OCI-LY3 (cell line): Measurements from ENCODE around the gene VAT1L.
A peak's percentile ranks its signal among the peaks of the same experiment; 100 is the strongest.

ENCODE experiments used
- H2AFZ ChIP-seq: fragments of 200-600, 300-600 bp; shearing (Covaris generic); 2 replicates; pipeline ENCODE4 v1.6.0; 2014; ENCODE audit warnings: antibody characterized with exemption, low read depth, low read length
- H3K27ac ChIP-seq: fragments of 200-600, 300-600 bp; sonication (generic); 2 replicates; pipeline ENCODE4 v1.5.1; 2014; ENCODE audit warnings: mild to moderate bottlenecking, low read length, moderate library complexity, mixed read lengths
- H3K27me3 ChIP-seq: fragments of 200-600, 300-600 bp; sonication (generic); 2 replicates; pipeline ENCODE4 v1.6.1; 2014; ENCODE audit warnings: low read depth, low read length, mixed read lengths
- H3K36me3 ChIP-seq: fragments of 200-600, 300-600 bp; sonication (generic); replicated peaks from 2 replicates; pipeline ENCODE3; 2014; ENCODE audit warnings: low read depth, low read length, mixed read lengths
- H3K4me1 ChIP-seq: fragments of 300-600, 200-600 bp; sonication (generic); 2 replicates; pipeline ENCODE4 v1.6.1; 2014; ENCODE audit warnings: low read length, mixed read lengths
- H3K4me2 ChIP-seq: fragments of 200-600, 300-600 bp; sonication (generic); 2 replicates; pipeline ENCODE4 v1.6.1; 2014; ENCODE audit warnings: low read length, mixed read lengths
- H3K4me3 ChIP-seq: fragments of 300-600, 200-600 bp; sonication (generic); 2 replicates; pipeline ENCODE4 v1.5.1; 2014; ENCODE audit warnings: antibody characterized with exemption, mild to moderate bottlenecking, low read length, moderate library complexity
- H3K79me2 ChIP-seq: fragments of 300-600, 200-600 bp; shearing (Covaris generic); 2 replicates; pipeline ENCODE4 v1.6.1; 2014; ENCODE audit warnings: mild to moderate bottlenecking, low read length, mixed read lengths
- H3K9ac ChIP-seq: fragments of 300-600, 200-600 bp; shearing (Covaris generic); 2 replicates; pipeline ENCODE4 v1.6.0; 2014; ENCODE audit warnings: mild to moderate bottlenecking, low read length, moderate library complexity
- H3K9me3 ChIP-seq: fragments of 200-600, 300-600 bp; shearing (Covaris generic); 2 replicates; pipeline ENCODE4 v1.6.1; 2014; ENCODE audit warnings: low read length, mixed read lengths; ENCODE audit not compliant: insufficient read depth
- H4K20me1 ChIP-seq: fragments of 200-600, 300-600 bp; sonication (generic); 2 replicates; pipeline ENCODE4 v1.6.1; 2016; ENCODE audit warnings: low read length, mixed read lengths; ENCODE audit not compliant: insufficient read depth
- CTCF ChIP-seq: fragments of 200-600, 300-600 bp; sonication (generic); IDR thresholded peaks from 2 replicates; pipeline ENCODE4 v1.5.1; 2014; ENCODE audit warnings: antibody characterized with exemption, low read length, low read depth
- EZH2phosphoT487 ChIP-seq: fragments of 200-600 bp; shearing (Covaris generic); IDR thresholded peaks from 2 replicates; pipeline ENCODE4 v1.6.1; 2018; ENCODE audit warnings: antibody characterized with exemption, mixed run types, low read depth

VAT1L gene

GRCh38 chr16:77963185-77964044, 175.1 kb downstream of the VAT1L start:
- H3K27me3 ChIP-seq = peaks cover 17% of the 10 kb centered on the region
- no peak for TF ChIP-seq CTCF
- no peak for TF ChIP-seq EZH2phosphoT487
- H3K9me3 ChIP-seq = no peaks in the 10 kb centered on the region
- H3K4me3 ChIP-seq = peak overlapping the region; percentile 71
- peaks cover 31% of the 10 kb centered on the region for H3K4me1 ChIP-seq
- no peaks in the 10 kb centered on the region for H3K79me2 ChIP-seq
- peak overlapping the region; percentile 31; the same call in 1 of the 2 replicates for H3K9ac ChIP-seq
- peak overlapping the region; percentile 90 for H3K4me2 ChIP-seq
- H3K36me3 ChIP-seq = no peaks in the 10 kb centered on the region
- H4K20me1 ChIP-seq = no peaks in the 10 kb centered on the region
- peak overlapping the region; percentile 72 for H2AFZ ChIP-seq
- peak overlapping the region; percentile 21; the same call in 1 of the 2 replicates for H3K27ac ChIP-seq

DNA sequence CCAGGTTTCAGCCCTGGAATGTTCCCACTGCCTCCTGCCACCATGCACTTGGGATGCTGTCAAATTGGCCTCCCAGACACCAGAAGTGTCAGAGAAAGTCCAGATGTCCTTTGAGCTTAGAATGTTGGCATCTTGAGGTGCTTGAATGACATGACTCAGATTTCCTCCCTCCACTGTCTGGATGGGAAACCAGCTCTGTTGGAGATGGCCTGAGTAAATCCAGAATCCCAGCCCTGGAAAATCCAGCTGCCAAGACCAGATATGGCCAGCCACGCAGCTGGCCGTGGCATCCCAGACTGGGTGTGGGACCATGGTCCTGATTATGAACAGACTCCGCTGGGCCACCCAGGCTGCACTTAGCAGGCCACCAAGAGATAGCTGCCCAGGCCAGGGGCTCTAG, 177.0 kb downstream of the VAT1L start:
- no peaks in the 10 kb centered on the region for H3K9me3 ChIP-seq

DNA sequence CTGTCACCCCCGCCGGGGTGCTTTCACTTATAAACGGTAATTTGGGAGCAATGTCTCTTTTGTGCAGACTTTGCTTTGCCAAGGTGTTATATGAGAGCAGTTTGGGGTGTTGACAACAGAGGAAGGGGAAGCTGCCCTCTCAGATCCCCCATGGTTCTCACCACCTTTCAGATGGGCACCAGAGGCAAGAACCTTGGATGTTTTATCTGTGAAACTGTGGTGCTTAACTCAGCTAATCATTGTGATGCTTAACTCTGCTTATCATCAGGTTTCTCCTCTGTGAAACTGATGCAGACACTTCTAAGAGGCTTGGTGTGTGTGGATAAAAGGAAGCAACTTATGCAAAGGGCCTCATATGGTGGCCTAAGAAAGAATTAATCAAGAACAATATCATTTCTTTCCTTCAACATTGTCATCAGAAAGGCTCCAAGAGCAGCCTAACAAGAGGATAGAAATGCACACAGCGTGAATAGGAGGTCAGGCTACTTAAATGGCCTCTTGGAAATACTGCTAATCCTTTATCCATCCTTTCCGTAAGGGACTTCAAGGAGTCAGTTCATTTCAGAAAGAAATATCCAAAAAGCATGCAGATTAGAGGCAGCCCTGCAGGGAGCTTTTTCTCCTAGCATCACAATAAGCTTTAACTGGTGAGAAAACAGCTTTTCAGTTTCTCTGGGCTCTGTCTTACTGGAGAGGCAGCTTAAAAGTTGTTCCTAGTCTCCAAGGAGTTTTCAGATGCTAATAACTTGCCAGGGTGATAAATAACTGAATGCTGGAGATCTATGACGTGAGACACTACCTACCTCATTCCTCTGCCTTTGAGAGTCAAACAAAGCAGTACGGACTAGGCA, 178.9 kb downstream of the VAT1L start:
- H2AFZ ChIP-seq = no peak overlapping the region
- H3K9ac ChIP-seq = no peak overlapping the region
- H3K27me3 ChIP-seq = peaks cover 11% of the 10 kb centered on the region
- H3K4me2 ChIP-seq = no peak overlapping the region
- no peak overlapping the region for H3K27ac ChIP-seq
- no peaks in the 10 kb centered on the region for H3K79me2 ChIP-seq
- peaks cover 21% of the 10 kb centered on the region for H3K4me1 ChIP-seq
- no peaks in the 10 kb centered on the region for H4K20me1 ChIP-seq
- no peaks in the 10 kb centered on the region for H3K36me3 ChIP-seq
- H3K9me3 ChIP-seq = no peaks in the 10 kb centered on the region
- H3K4me3 ChIP-seq = no peak overlapping the region
- TF ChIP-seq EZH2phosphoT487 (no peak), CTCF (no peak)

More for the DNA sequence above, 177.0 kb downstream of the VAT1L start:
- Histone ChIP-seq H3K4me2 (no peak overlapping the region), H2AFZ (no peak overlapping the region), H3K79me2 (no peaks in the 10 kb centered on the region), H3K4me1 (peaks cover 27% of the 10 kb centered on the region), H3K9ac (no peak overlapping the region), H3K36me3 (no peaks in the 10 kb centered on the region), H3K27ac (no peak overlapping the region), H3K27me3 (peaks cover 11% of the 10 kb centered on the region), H4K20me1 (no peaks in the 10 kb centered on the region), H3K4me3 (no peak overlapping the region)
- no peak for TF ChIP-seq CTCF
- no peak for TF ChIP-seq EZH2phosphoT487

GRCh38 chr16:77969861-77970260, 181.5 kb downstream of the VAT1L start:
- H3K4me1 ChIP-seq = peaks cover 4% of the 10 kb centered on the region; the same call in 1 of the 2 replicates
- TF ChIP-seq EZH2phosphoT487 = no peak
- TF ChIP-seq CTCF = no peak
- peaks cover 11% of the 10 kb centered on the region for H3K27me3 ChIP-seq
- no peak overlapping the region for H3K4me3 ChIP-seq
- no peak overlapping the region for H3K9ac ChIP-seq
- no peaks in the 10 kb centered on the region for H4K20me1 ChIP-seq
- no peak overlapping the region for H2AFZ ChIP-seq
- no peaks in the 10 kb centered on the region for H3K79me2 ChIP-seq
- no peak overlapping the region for H3K27ac ChIP-seq
- no peaks in the 10 kb centered on the region for H3K9me3 ChIP-seq
- H3K36me3 ChIP-seq = no peaks in the 10 kb centered on the region
- no peak overlapping the region for H3K4me2 ChIP-seq
